HG03520 (cell line): ENCODE data around the gene CARD19.

Source experiments
- ATAC-seq: cut with Tn5 transposase; IDR thresholded peaks from one replicate; pipeline ENCODE4 v1.9.1; 2021; ENCODE audit warnings: mild to moderate bottlenecking, moderate library complexity; ENCODE audit not compliant: unreplicated experiment

Gene CARD19

GRCh38 chr9:93061791-93062763, 33.9 kb upstream of the CARD19 start:
- ATAC-seq: peak; percentile 22

- ATAC-seq: peak; percentile 94
These were observed 31.5 kb upstream of the CARD19 start for GRCh38 chr9:93064392-93065134.

GRCh38 chr9:93065135-93065720, 30.8 kb upstream of the CARD19 start:
- ATAC-seq: no peak

- ATAC-seq: no peak
These were observed 28.9 kb upstream of the CARD19 start for GRCh38 chr9:93066978-93067603.

GRCh38 chr9:93068956-93069355, 27.1 kb upstream of the CARD19 start:
- no peak for ATAC-seq

- ATAC-seq: no peak
These were observed 24.6 kb upstream of the CARD19 start for GRCh38 chr9:93071464-93071863.

- ATAC-seq: no peak
These were observed 23.6 kb upstream of the CARD19 start for GRCh38 chr9:93072383-93072795.

GRCh38 chr9:93076101-93076791, 19.8 kb upstream of the CARD19 start:
- no peak for ATAC-seq

GRCh38 chr9:93076792-93077128, 19.3 kb upstream of the CARD19 start:
- no peak for ATAC-seq

GRCh38 chr9:93077367-93077766, 18.6 kb upstream of the CARD19 start:
- ATAC-seq: no peak

- no peak for ATAC-seq
These were observed 18.2 kb upstream of the CARD19 start for GRCh38 chr9:93077811-93078210.

GRCh38 chr9:93079371-93079770, 16.6 kb upstream of the CARD19 start:
- ATAC-seq: no peak

- ATAC-seq: no peak
These were observed 15.6 kb upstream of the CARD19 start for GRCh38 chr9:93080406-93080805.

- no peak for ATAC-seq
These were observed 14.9 kb upstream of the CARD19 start for GRCh38 chr9:93081081-93081529.

GRCh38 chr9:93081931-93082330, 14.1 kb upstream of the CARD19 start:
- no peak for ATAC-seq

GRCh38 chr9:93082841-93083411, 13.1 kb upstream of the CARD19 start:
- ATAC-seq: no peak

GRCh38 chr9:93083592-93084470, 12.2 kb upstream of the CARD19 start:
- ATAC-seq: no peak

GRCh38 chr9:93084471-93084881, 11.5 kb upstream of the CARD19 start:
- ATAC-seq: no peak

GRCh38 chr9:93085676-93086075, 10.3 kb upstream of the CARD19 start:
- no peak for ATAC-seq
